Kidney capillary endothelial cell (primary cell): ENCODE measurements around the gene LDLRAD4.
A peak's percentile ranks its signal among the peaks of the same experiment; 100 is the strongest.

ENCODE experiments used
- DNase-seq: peaks from one replicate; pipeline ENCODE4 v3.0.0-alpha.2; 2018; ENCODE audit warnings: low spot score

LDLRAD4 gene

GRCh38 chr18:13430663-13431062 lies 212.1 kb downstream of the LDLRAD4 start:
- no peak for DNase-seq

DNA sequence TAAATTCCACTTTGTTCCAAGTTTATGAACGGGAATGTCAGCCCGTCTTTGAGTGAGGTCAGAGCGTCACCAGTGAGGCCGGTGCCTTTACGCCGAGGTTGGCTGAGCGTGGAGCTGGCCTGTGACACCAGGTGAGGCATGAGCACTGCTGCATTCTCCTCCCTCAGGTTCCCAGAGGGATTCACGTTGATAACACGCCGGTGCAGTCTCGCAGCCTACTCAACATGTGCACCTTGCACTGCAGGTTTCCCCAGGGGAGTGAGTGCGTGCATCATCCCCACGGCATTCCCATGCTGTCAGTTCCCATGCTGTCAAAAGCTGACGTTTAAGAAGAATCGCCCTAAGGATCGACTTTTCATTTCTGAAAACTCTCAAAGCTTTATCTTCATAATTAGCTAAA lies 213.3 kb downstream of the LDLRAD4 start:
- DNase-seq, result no peak

DNA sequence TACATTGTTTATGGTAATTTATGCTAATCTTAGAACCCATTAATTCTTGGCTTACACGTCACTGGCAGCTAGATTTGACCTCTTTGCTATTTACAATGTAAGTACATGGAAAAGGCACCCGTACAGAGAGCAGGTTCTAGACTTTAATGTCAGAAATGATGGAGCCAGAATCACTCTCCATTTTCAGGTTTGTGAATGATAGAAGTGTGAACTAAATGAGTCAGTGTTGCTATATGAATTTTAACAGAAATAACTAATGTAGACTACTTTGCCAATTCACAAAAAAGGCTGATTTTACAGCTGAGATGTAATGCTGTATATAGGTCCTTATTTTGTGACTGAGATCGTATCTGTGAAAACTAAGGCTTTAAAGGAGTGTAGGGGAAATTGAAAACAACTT lies 214.6 kb downstream of the LDLRAD4 start:
- no peak for DNase-seq

DNA sequence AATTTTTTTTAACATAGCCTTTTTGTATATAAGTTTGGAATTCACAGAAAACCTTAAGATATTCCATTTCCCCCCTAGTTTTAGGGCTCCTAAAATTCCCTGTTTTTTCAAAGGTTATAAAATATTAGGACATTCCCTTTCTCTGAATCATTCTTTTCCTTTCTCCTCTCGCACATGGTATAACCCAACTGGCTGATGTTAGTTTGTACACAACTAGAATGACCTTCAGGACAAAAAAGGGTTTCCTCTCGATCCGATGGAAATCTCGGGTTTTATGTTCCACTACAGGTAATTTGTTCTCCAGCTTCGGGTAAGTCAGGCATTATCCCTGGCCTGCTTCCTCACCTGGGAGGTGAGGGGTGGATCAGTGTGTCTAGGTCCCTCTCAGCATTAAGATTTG lies 215.1 kb downstream of the LDLRAD4 start:
- peak; percentile 21 for DNase-seq

GRCh38 chr18:13434854-13435253 lies 216.3 kb downstream of the LDLRAD4 start:
- no peak for DNase-seq

DNA sequence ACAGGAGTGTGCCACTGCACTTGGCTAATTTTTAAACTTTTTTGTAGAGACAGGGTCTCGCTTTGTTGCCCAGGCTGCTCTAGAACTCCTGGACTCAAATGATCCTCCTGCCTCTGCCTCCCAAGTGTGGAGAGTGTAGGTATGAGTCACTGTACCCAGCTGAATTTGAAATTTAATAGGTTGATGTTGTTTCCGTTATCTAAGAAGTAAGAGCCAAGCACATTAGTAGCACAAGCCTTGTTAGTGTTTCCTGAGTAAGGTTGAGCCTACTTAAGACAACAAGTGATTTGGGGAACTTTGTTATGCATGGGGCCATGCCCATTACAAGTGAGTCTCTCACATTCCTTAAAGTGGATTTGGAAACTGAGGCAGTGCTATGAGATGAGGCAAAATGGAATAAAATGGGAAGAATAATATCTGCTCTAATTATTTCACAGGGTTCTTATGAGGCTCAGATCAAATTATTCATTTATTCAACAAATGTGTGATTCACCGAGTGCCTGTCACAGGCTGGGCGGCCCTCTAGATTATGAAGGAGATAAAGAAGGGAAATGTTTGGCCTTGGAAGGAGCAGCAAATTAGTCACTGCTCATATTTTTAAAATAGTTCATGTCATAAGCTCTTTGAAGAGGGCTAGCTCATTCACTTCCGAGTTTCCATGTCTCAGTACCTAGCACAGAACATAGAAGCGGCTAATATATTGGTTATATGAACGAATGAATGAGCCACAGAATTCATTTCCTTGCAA lies 217.2 kb downstream of the LDLRAD4 start:
- peak; percentile 90 for DNase-seq

DNA sequence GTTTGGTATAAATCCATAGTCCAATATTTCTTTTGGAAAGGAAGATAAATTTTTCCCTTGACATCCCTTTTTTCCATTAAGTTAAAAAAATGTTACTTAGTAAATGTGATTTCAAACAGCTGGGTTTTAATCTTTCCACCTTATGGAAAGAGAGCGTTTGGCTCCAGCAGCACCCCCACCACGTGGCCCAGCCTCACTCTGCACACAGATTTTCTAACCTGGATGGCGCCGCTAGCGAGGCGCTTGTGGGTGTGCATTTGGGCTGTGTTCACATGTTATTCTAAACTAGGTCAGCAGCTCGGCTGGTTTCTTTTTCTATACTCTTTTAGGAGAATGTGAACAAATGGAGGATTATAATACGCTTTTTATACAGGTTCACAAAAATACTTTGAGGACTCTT lies 218.0 kb downstream of the LDLRAD4 start:
- DNase-seq, result no peak

- no peak for DNase-seq
Measured at GRCh38 chr18:13437034-13437433, 218.5 kb downstream of the LDLRAD4 start.

- no peak for DNase-seq
Measured at GRCh38 chr18:13437796-13438506, 219.4 kb downstream of the LDLRAD4 start.

DNA sequence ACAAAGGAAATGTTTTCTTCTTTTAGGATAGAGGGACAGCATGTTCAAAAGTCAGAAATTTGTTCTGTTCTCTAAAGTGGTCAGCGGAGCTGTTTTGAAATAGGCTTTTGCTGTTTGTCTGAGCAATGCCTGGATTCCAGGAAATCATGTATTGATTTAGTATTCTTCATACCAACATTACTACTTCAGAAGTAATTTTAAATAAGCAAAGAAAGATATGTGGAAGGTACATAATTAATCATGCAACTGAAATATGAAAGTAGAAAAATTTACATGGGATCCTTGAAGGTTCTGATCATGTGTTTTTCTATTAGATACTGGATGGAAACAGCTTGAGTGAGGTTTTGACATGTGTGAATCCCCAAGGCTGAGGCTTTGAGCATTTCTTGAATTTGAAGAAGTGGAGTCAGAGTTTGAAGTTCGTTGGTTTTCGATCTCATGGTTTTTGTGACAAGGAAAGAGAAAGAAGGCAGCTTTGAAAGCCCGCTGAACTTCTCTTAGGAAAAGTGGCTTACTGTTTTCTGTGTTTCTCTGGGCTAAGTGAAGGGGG lies 220.0 kb downstream of the LDLRAD4 start:
- DNase-seq, result no peak

- DNase-seq, result no peak
Measured at GRCh38 chr18:13439461-13439860, 220.9 kb downstream of the LDLRAD4 start.

DNA sequence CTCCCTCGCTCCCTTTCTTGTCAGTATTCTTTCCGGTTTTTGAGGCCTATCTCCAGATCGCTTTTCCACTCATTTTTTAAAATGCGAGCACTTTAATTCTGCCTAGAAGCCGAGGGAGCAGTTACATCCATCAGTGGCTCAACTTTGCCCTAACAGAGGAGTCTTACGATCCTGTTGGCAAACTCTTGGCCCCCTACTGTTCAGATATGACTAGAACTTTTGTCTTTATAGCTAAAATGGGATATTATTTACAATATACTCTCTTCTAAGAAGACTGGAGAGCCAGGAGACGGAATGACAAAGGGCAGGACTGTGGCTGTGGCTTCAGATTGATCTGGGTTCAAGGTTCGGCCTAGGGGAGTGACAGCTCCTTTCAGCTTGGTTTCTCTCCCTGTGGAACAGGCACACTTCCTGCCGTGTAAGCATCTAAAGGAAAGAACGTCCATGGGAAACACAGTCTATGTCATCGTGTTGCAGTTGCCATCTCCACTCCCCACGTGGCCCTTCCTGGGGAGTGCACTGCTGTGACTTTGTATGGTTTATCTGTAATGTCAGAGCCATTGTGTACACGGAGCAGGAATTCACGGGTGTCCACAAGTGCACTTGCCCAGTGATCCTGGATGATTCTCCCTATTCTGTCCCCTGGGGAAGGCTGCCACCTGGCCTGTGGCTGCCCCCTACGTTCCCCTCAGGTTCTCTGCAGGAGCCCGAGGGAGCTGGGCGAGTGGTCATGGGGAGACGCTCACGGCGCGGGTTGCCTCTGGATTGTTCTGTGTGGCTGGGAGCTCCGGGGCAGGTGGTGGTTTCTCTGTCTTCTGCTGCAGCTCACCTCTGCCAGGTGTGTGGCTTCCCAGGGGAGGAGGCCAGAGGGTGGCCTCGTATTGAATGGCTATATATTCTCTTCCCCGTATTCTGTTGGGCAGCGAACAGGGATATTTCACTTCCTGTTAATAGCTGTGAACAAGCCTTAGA lies 222.0 kb downstream of the LDLRAD4 start:
- no peak for DNase-seq

DNA sequence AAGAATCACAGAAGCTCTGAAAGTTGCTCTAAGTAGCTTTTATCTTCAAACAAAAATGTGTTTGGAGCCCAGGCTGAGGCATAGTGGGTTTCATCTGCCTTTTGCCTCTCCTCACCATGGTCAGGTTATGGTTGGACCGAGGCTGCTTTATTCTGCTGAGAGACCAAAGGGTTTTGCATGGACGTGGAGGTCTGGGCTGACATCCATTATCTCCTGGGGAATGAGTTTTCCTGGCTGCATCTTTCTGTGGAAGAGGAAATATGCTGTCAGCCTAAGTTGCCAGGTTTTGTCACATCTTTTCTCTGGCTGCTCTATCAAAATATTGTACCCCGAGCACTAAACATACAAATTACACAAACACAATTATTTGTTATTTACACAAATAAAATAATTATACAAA lies 223.2 kb downstream of the LDLRAD4 start:
- no peak for DNase-seq

GRCh38 chr18:13442451-13442850 lies 223.9 kb downstream of the LDLRAD4 start:
- DNase-seq, result no peak

- no peak for DNase-seq
Measured at GRCh38 chr18:13443552-13443951, 225.0 kb downstream of the LDLRAD4 start.

DNA sequence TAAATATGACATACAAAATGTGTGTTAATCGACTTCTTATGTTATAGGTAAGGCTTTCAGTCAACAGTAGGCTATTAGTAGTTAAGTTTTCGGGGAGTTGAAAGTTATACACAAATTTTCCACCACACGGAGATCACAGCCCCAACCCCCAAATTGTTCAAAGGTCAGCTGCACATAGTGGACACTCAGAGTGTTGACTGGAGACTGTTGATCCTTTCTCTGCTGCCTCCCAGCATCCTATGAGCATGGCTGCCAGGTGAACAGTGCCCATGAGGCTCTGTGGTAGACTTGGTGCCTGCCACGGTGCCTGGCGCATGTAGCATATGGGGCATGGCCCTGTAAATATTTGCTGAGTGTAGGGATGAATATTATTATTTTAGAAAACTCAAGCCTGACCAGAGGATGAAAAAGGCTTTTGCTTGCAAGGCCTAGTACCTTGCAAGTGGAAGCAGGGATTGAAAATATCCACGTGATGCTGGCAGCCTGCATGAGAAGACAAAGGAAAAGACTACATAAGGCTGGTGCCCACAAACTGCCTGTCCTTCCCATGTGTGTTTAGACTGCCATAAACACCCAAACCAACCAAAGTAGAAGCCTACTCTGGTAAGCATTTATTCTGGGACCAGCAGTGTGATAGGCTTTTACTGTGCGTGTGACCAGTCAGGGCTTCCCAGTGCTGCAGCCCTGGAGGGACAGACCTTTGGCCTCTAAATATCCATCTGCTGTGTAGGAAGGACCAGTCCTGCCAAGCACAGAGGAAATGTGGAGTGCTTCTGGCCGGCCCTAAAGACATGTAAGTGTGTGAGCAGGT lies 226.1 kb downstream of the LDLRAD4 start:
- DNase-seq, result no peak

GRCh38 chr18:13445241-13445897 lies 226.8 kb downstream of the LDLRAD4 start:
- no peak for DNase-seq

DNA sequence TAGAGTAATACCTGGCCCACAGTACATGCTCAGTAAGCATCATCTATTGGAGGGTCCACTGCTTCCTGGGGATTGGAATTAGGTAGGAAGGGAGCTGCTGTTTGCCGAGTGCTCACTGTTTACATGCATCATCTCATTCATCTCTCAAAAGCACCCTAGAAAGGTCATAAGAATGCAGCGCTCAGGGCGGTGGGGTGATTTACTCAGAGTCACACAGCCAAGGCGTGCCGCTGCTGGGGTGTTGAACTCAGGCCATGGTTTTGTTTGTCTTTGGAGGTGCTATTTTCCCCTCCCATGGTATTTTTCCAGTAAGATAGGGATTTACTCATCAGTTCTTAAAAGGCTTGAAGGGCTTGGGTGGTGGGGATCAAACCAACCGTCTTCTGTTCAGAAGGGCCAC lies 227.5 kb downstream of the LDLRAD4 start:
- no peak for DNase-seq

GRCh38 chr18:13446610-13447461 lies 228.3 kb downstream of the LDLRAD4 start:
- no peak for DNase-seq
